H1 (cell line): ENCODE measurements around the gene AFG1L. TPM values are rescaled to one million over a fixed set of nuclear protein-coding genes. Genes with fewer than 3 reads are reported as not detected.
A peak's percentile ranks its signal among the peaks of the same experiment; 100 is the strongest.

Experiments used
- CTCF ChIA-PET: fragments of 300-600 bp; sonication (Branson Sonifier 250); formaldehyde crosslinking; loops from one replicate; lab custom pipeline; 2021; ENCODE audit not compliant: partially characterized antibody; lab: Charles Lee
- POLR2A ChIA-PET: fragments of 300-600 bp; sonication (Branson Sonifier 250); formaldehyde crosslinking; loops from one replicate; lab custom pipeline; 2021; ENCODE audit warnings: inconsistent platforms; ENCODE audit not compliant: partially characterized antibody; lab: Charles Lee
- DNase-seq, 2 experiments: peaks; one replicate each; pipeline versions ENCODE4 v3.0.0 to v3.0.0-alpha.2; 2010 to 2022; ENCODE audit warnings: low spot score in 2 of 2, low read depth in 1 of 2, mixed read lengths in 1 of 2
- FAIRE-seq: peaks from 2 replicates; lab custom pipeline; 2011; peaks lifted over from hg19 to GRCh38; lab: Jason Lieb, UNC
- H2AFZ ChIP-seq: 2 replicates; pipeline ENCODE4 v1.8.1; 2012; ENCODE audit warnings: low read length, inconsistent platforms
- H2AK5ac ChIP-seq: 2 replicates; pipeline ENCODE4 v1.6.1; 2013; ENCODE audit warnings: low read depth, low read length
- H2BK120ac ChIP-seq: replicated peaks from 2 replicates; pipeline ENCODE3; 2013; ENCODE audit warnings: low read depth, low read length, inconsistent platforms
- H2BK12ac ChIP-seq: 2 replicates; pipeline ENCODE4 v1.6.1; 2013; ENCODE audit warnings: low read depth, low read length
- H2BK15ac ChIP-seq: 2 replicates; pipeline ENCODE4 v1.6.1; 2013; ENCODE audit warnings: low read length
- H2BK20ac ChIP-seq: 2 replicates; pipeline ENCODE4 v1.6.1; 2013; ENCODE audit warnings: low read length
- H2BK5ac ChIP-seq: 2 replicates; pipeline ENCODE4 v1.6.1; 2013; ENCODE audit warnings: low read depth, low read length
- H3K14ac ChIP-seq: 2 replicates; pipeline ENCODE4 v1.6.1; 2013; ENCODE audit warnings: inconsistent platforms; ENCODE audit not compliant: insufficient read length
- H3K18ac ChIP-seq: 2 replicates; pipeline ENCODE4 v1.6.1; 2013; ENCODE audit warnings: low read length; ENCODE audit errors: extremely low read depth
- H3K23ac ChIP-seq: 2 replicates; pipeline ENCODE4 v1.6.1; 2013; ENCODE audit warnings: inconsistent platforms; ENCODE audit not compliant: insufficient read length
- H3K23me2 ChIP-seq: 2 replicates; pipeline ENCODE4 v1.6.1; 2013; ENCODE audit warnings: low read depth, low read length
- H3K27ac ChIP-seq: 2 replicates; pipeline ENCODE4 v1.6.1; 2011; ENCODE audit warnings: low read depth, low read length, inconsistent platforms
- H3K27me3 ChIP-seq, 4 experiments: replicated peaks in 1 of 4; 1 replicate in 1 of 4; 2 replicates in 3 of 4; pipeline versions ENCODE4 v1.6.1 to v1.8.1; 2011 to 2013; ENCODE audit warnings: low read length in 3 of 4, mild to moderate bottlenecking in 3 of 4, inconsistent platforms in 2 of 4, mixed read lengths in 2 of 4, moderate library complexity in 1 of 4; ENCODE audit not compliant: control insufficient read depth in 3 of 4, insufficient read depth in 3 of 4; ENCODE audit errors: extremely low read depth in 1 of 4
- H3K36me3 ChIP-seq, 4 experiments: 2 replicates each; pipeline versions ENCODE4 v1.6.1 to v1.8.1; 2011 to 2013; ENCODE audit warnings: mild to moderate bottlenecking in 4 of 4, low read length in 3 of 4, moderate library complexity in 2 of 4, control low read depth in 1 of 4, inconsistent platforms in 1 of 4; ENCODE audit not compliant: insufficient read depth in 4 of 4, control insufficient read depth in 2 of 4
- H3K4ac ChIP-seq: replicated peaks from 2 replicates; pipeline ENCODE3; 2013; ENCODE audit warnings: low read length, low read depth, mixed read lengths, inconsistent platforms; ENCODE audit not compliant: insufficient read length
- H3K4me1 ChIP-seq, 4 experiments: replicated peaks in 1 of 4; 1 replicate in 1 of 4; 2 replicates in 3 of 4; pipeline versions ENCODE4 v1.6.1 to v1.8.1; 2011 to 2013; ENCODE audit warnings: low read length in 3 of 4, inconsistent platforms in 2 of 4, mixed read lengths in 1 of 4; ENCODE audit not compliant: insufficient read depth in 4 of 4, control insufficient read depth in 3 of 4
- H3K4me2 ChIP-seq, 2 experiments: 2 replicates each; pipeline versions ENCODE4 v1.6.1 to v1.8.1; 2011 to 2013; ENCODE audit warnings: low read depth in 2 of 2, low read length in 2 of 2, control low read depth in 1 of 2, inconsistent platforms in 1 of 2, mild to moderate bottlenecking in 1 of 2; ENCODE audit not compliant: insufficient read depth in 1 of 2
- H3K4me3 ChIP-seq, 4 experiments: fragments of 200-600, 300-600 bp in 1 of 4; sonication (generic), shearing (Covaris generic), sonication (Bioruptor Twin) in 1 of 4; 2 replicates each; pipeline versions ENCODE4 v1.5.1 to v1.8.1; 2011 to 2016; ENCODE audit warnings: low read length in 4 of 4, low read depth in 3 of 4, control low read depth in 2 of 4, inconsistent platforms in 2 of 4, mild to moderate bottlenecking in 2 of 4, mixed read lengths in 1 of 4, moderate library complexity in 1 of 4; ENCODE audit not compliant: insufficient read depth in 2 of 4; ENCODE audit errors: extremely low read depth in 1 of 4
- H3K56ac ChIP-seq: replicated peaks from 2 replicates; pipeline ENCODE3; 2013; ENCODE audit warnings: low read depth, mild to moderate bottlenecking, mixed read lengths, low read length, inconsistent platforms; ENCODE audit not compliant: insufficient read length
- H3K79me1 ChIP-seq: 2 replicates; pipeline ENCODE4 v1.6.1; 2013; ENCODE audit warnings: low read depth, low read length, control low read depth
- H3K79me2 ChIP-seq, 2 experiments: 2 replicates each; pipeline versions ENCODE4 v1.6.1 to v1.8.1; 2012 to 2013; ENCODE audit warnings: low read length in 2 of 2, mild to moderate bottlenecking in 2 of 2, inconsistent platforms in 1 of 2; ENCODE audit not compliant: insufficient read depth in 2 of 2, control insufficient read depth in 1 of 2
- H3K9ac ChIP-seq, 4 experiments: replicated peaks in 1 of 4; 1 replicate in 1 of 4; 2 replicates in 3 of 4; pipeline versions ENCODE4 v1.6.1 to v1.8.1; 2011 to 2013; ENCODE audit warnings: low read depth in 3 of 4, low read length in 3 of 4, control low read depth in 2 of 4, mild to moderate bottlenecking in 2 of 4, moderate library complexity in 2 of 4, inconsistent platforms in 1 of 4; ENCODE audit errors: extremely low read depth in 1 of 4
- H3K9me3 ChIP-seq, 2 experiments: 2 replicates each; pipeline versions ENCODE4 v1.6.1 to v1.8.1; 2012 to 2013; ENCODE audit warnings: mild to moderate bottlenecking in 2 of 2, moderate library complexity in 2 of 2, control low read depth in 1 of 2, inconsistent platforms in 1 of 2, low read depth in 1 of 2, low read length in 1 of 2, mixed read lengths in 1 of 2; ENCODE audit not compliant: insufficient read depth in 2 of 2
- H4K20me1 ChIP-seq, 2 experiments: replicated peaks in 1 of 2; 2 replicates each; pipeline versions ENCODE3 to v1.8.1; 2011 to 2013; ENCODE audit warnings: inconsistent platforms in 2 of 2, low read length in 2 of 2, mild to moderate bottlenecking in 1 of 2; ENCODE audit not compliant: insufficient read depth in 2 of 2, control insufficient read depth in 1 of 2
- H4K5ac ChIP-seq: 2 replicates; pipeline ENCODE4 v1.6.1; 2013; ENCODE audit warnings: low read length, low read depth, mixed read lengths, inconsistent platforms; ENCODE audit not compliant: insufficient read length
- H4K8ac ChIP-seq: 2 replicates; pipeline ENCODE4 v1.8.0; 2013; ENCODE audit warnings: mild to moderate bottlenecking, moderate library complexity, low read length, inconsistent platforms; ENCODE audit not compliant: insufficient read depth; ENCODE audit errors: extremely low read depth
- H4K91ac ChIP-seq: replicated peaks from 2 replicates; pipeline ENCODE3; 2013; ENCODE audit warnings: low read length, mixed read lengths, inconsistent platforms; ENCODE audit not compliant: insufficient read length
- ASH2L ChIP-seq: fragments of 200-600, 300-600 bp; sonication (generic); IDR thresholded peaks from one replicate; pipeline ENCODE4 v1.7.1; 2017; ENCODE audit warnings: low read length
- BRCA1 ChIP-seq: IDR thresholded peaks from 2 replicates; pipeline ENCODE4 v1.6.1; 2012; ENCODE audit warnings: low read depth, low read length, improper control_type of control experiment
- CHD2 ChIP-seq: IDR thresholded peaks from 2 replicates; pipeline ENCODE4 v1.6.1; 2012; ENCODE audit warnings: low read length, improper control_type of control experiment
- CTBP2 ChIP-seq: IDR thresholded peaks from 2 replicates; pipeline ENCODE4 v1.7.0; 2011; ENCODE audit warnings: borderline replicate concordance, mild to moderate bottlenecking, moderate library complexity, mixed read lengths, low read length; ENCODE audit not compliant: insufficient read depth, insufficient read length
- GTF2F1 ChIP-seq: IDR thresholded peaks from 2 replicates; pipeline ENCODE4 v1.6.1; 2012; ENCODE audit warnings: low read depth, low read length, improper control_type of control experiment, borderline replicate concordance
- JUND ChIP-seq: IDR thresholded peaks from 2 replicates; pipeline ENCODE4 v1.6.1; 2011; ENCODE audit warnings: mild to moderate bottlenecking, improper control_type of control experiment, low read length
- RXRA ChIP-seq: IDR thresholded peaks from 2 replicates; pipeline ENCODE4 v1.6.1; 2011; ENCODE audit warnings: low read depth, mild to moderate bottlenecking, low read length, moderate library complexity; ENCODE audit not compliant: insufficient read depth
- SP1 ChIP-seq: IDR thresholded peaks from 2 replicates; pipeline ENCODE4 v1.6.1; 2011; ENCODE audit warnings: low read depth, low read length
- SP4 ChIP-seq: IDR thresholded peaks from 2 replicates; pipeline ENCODE4 v1.6.1; 2012; ENCODE audit warnings: low read length, inconsistent platforms
- TAF7 ChIP-seq: optimal IDR thresholded peaks from 2 replicates; pipeline ENCODE3; 2011; ENCODE audit warnings: low read depth, mild to moderate bottlenecking, inconsistent platforms, low read length, moderate library complexity, borderline replicate concordance
- TBP ChIP-seq: IDR thresholded peaks from 2 replicates; pipeline ENCODE4 v1.6.1; 2011; ENCODE audit warnings: low read depth, low read length, improper control_type of control experiment
- TEAD4 ChIP-seq: IDR thresholded peaks from 2 replicates; pipeline ENCODE4 v1.6.1; 2012; ENCODE audit warnings: low read depth, low read length, inconsistent platforms, mixed read lengths
- WGBS, 2 experiments: shearing (Covaris generic) in 1 of 2; methylation state at CpG; one replicate each; pipeline versions ENCODE4 v1.1.6 to v1.1.7; 2013 to 2015; ENCODE audit warnings: low lambda C conversion rate in 2 of 2, mixed read lengths in 2 of 2, inconsistent platforms in 1 of 2, low coverage in 1 of 2, missing lambda C conversion rate in 1 of 2; ENCODE audit not compliant: insufficient replicate concordance in 2 of 2, insufficient coverage in 1 of 2, insufficient read length in 1 of 2; ENCODE audit errors: extremely low coverage in 1 of 2, missing lambda C conversion rate in 1 of 2; 5-methylcytosine and 5-hydroxymethylcytosine counted together
- polyA plus RNA-seq, 7 experiments: library from polyadenylated mRNA; depleted of rRNA in 3 of 7; stranded (reverse) in 5 of 7; unstranded in 2 of 7; fragments of >200 nt in 5 of 7; fragments of 200-250 nt in 2 of 7; gene quantifications; 1 replicate in 5 of 7; 2 replicates in 1 of 7; 4 replicates in 1 of 7; pipeline versions ENCODE4 v1.2.1 to v1.2.3, GENCODE V29; 2011 to 2013; ENCODE audit warnings: missing spikeins in 2 of 7, mixed read lengths in 2 of 7
- total RNA-seq: library from RNA; stranded (reverse); fragmentation: NEBNext Ultra II Directional; extraction: Animal tissue kit (Norgen Biotek cat#: 25700); gene quantifications from 2 replicates; pipeline ENCODE4 v1.2.1, GENCODE V29; 2021

AFG1L gene
- total and polyA plus RNA-seq, 2 of the 8 experiments (the other 6 are each of a cell fraction or from before 2014, with no cell fraction given) = 0.98 to 5.7 TPM

DNA sequence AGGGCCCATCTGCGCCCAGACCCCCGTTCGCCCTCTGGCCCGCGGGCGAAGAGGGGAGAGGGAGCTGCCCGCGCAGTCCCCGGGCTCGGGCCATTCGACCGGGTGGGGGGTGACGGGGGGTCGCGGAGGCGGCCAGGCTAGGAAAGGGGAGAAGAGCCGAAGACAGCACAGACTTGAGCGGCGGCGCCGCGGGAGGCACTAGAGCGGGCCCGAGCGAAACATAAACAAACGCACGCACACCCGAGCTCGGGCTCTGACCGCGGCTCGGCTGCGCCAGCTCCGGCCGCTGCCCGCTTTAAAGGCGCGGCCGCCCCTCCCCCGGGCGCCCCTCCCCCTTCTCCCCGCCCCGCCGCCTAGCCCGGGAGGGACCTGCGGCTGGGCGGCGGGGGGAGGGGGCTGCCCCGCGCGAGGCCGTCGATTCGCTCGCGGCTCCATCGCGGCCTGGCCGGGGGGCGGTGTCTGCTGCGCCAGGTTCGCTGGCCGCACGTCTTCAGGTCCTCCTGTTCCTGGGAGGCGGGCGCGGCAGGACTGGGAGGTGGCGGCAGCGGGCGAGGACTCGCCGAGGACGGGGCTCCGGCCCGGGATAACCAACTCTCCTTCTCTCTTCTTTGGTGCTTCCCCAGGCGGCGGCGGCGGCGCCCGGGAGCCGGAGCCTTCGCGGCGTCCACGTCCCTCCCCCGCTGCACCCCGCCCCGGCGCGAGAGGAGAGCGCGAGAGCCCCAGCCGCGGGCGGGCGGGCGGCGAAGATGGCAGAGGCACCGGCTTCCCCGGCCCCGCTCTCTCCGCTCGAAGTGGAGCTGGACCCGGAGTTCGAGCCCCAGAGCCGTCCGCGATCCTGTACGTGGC lies 265.8 kb downstream of the AFG1L start, which contains the start of gene FOXO3:
TSS of gene FOXO3 (plus strand) at position 455 of the 846 bp plus-strand sequence. CDS start at position 747, 292 bp downstream.
- H4K5ac ChIP-seq = peak within 1 kb of the TSS; percentile 29
- H2BK12ac ChIP-seq = peak within 1 kb of the TSS; percentile 78; the same call in 1 of the 2 replicates
- 0% methylated on average over 5 of the region's 110 CpGs; no CpG with 5 or more reads in 1 of the 2 experiments for WGBS, 2 experiments
- H3K4me1 ChIP-seq = peaks cover 5 to 15% (median 7%) of the 10 kb centered on the region in 4 experiments
- H3K56ac ChIP-seq = peak within 1 kb of the TSS; percentile 36
- H3K4ac ChIP-seq = no peak within 1 kb of the TSS
- no peak within 1 kb of the TSS for H2BK20ac ChIP-seq
- H2AFZ ChIP-seq = no peak within 1 kb of the TSS
- peak within 1 kb of the TSS; percentile 93 for H3K18ac ChIP-seq
- H3K4me2 ChIP-seq = peak within 1 kb of the TSS; percentile 97 to 100
- H3K23ac ChIP-seq = no peak within 1 kb of the TSS
- H3K9me3 ChIP-seq = no peaks in the 10 kb centered on the region
- no peak within 1 kb of the TSS for H4K91ac ChIP-seq
- H3K9ac ChIP-seq = peak within 1 kb of the TSS; percentile 68 to 75 (median 71)
- H4K8ac ChIP-seq = peak within 1 kb of the TSS; percentile 66; the same call in 1 of the 2 replicates
- H3K27me3 ChIP-seq = peaks cover 0 to 23% (median 10%) of the 10 kb centered on the region in 4 experiments; a peak in 5 of 7 replicates
- no peaks in the 10 kb centered on the region for H3K79me1 ChIP-seq
- DNase-seq (peak; percentile 77 to 85), FAIRE-seq (no peak)
- POLR2A ChIA-PET = interaction anchor here (0.8 to 2.4 kb wide), 6 partner anchors 12 to 277 kb away, joined by 3 to 12 read pairs (median 3); no protein-coding TSS in a partner anchor
- peaks cover 20% of the 10 kb centered on the region for H3K23me2 ChIP-seq
- H3K36me3 ChIP-seq = no peaks in the 10 kb centered on the region
- peaks cover 3 to 34% of the 10 kb centered on the region in 2 experiments for H3K79me2 ChIP-seq
- no peak within 1 kb of the TSS for H2BK120ac ChIP-seq
- CTCF ChIA-PET = interaction anchor here (0.8 to 1.5 kb wide), 2 partner anchors 15 to 61 kb away, joined by 3 read pairs; no protein-coding TSS in a partner anchor
- peak within 1 kb of the TSS; percentile 86 to 99 (median 92) for H3K4me3 ChIP-seq
- peak within 1 kb of the TSS; percentile 53; the same call in 1 of the 2 replicates for H2BK15ac ChIP-seq
- H2AK5ac ChIP-seq = no peak within 1 kb of the TSS
- no peak within 1 kb of the TSS; the same call in 1 of the 2 replicates for H2BK5ac ChIP-seq
- no peak within 1 kb of the TSS for H3K14ac ChIP-seq
- H3K27ac ChIP-seq = no peak within 1 kb of the TSS
- H4K20me1 ChIP-seq = peaks cover 2 to 5% of the 10 kb centered on the region in 2 experiments
- TF ChIP-seq TAF7 (peak; percentile 57), SP4 (no peak), TBP (peak; percentile 72; the same call in 1 of the 2 replicates), SP1 (0 out of 2 replicates have a peak, but pooled peaks have one; percentile 23), CHD2 (no peak), RXRA (no peak), CTBP2 (no peak), ASH2L (peak; percentile 90), JUND (no peak), GTF2F1 (no peak), BRCA1 (no peak), TEAD4 (no peak)
